ENCODE data around the gene DDAH1. TPM values are rescaled to one million over a fixed set of nuclear protein-coding genes. Genes with fewer than 3 reads are reported as not detected.

The DDAH1 gene
- total RNA-seq, 1 donor from 2014 or later, result 33.4 TPM

DNA sequence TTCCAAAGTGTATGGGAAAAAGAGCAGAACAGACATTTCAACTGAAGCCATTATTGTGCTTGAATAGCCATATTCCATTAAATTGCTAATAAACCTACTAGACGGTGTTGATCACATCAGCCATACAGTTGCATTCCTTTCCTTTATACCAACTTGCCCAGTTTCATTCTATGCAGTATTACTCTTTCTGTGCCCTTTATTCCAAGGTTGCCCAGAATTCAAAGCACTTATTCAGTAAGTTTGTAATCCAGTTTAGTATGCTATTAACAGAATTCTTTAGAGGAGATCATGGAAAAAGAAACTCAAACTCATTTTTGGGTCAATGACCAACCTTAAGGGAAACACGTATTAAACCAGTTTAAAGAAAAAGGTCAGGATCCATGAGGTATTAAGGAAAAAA is 89.5 kb downstream of the DDAH1 start:
- H3K36me3 Mint-ChIP-seq (ENCODE audit: insufficient read depth), result no peaks in the 10 kb centered on the region
- DNase-seq (ENCODE audit: low spot score, unreplicated experiment), result no peak
- H3K9me3 Mint-ChIP-seq (ENCODE audit: low read depth), result no peaks in the 10 kb centered on the region
- H3K4me1 Mint-ChIP-seq (ENCODE audit: low read depth), result no peaks in the 10 kb centered on the region
- no peak overlapping the region for H3K27ac Mint-ChIP-seq
- no peak overlapping the region for H3K4me3 Mint-ChIP-seq (ENCODE audit: low read depth)
- no peaks in the 10 kb centered on the region for H3K27me3 Mint-ChIP-seq
- TF ChIP-seq, protein P1, sequence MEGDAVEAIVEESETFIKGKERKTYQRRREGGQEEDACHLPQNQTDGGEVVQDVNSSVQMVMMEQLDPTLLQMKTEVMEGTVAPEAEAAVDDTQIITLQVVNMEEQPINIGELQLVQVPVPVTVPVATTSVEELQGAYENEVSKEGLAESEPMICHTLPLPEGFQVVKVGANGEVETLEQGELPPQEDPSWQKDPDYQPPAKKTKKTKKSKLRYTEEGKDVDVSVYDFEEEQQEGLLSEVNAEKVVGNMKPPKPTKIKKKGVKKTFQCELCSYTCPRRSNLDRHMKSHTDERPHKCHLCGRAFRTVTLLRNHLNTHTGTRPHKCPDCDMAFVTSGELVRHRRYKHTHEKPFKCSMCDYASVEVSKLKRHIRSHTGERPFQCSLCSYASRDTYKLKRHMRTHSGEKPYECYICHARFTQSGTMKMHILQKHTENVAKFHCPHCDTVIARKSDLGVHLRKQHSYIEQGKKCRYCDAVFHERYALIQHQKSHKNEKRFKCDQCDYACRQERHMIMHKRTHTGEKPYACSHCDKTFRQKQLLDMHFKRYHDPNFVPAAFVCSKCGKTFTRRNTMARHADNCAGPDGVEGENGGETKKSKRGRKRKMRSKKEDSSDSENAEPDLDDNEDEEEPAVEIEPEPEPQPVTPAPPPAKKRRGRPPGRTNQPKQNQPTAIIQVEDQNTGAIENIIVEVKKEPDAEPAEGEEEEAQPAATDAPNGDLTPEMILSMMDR (IDR thresholded peaks at IDR 0.05; ENCODE audit: unreplicated experiment), result no peak

DNA sequence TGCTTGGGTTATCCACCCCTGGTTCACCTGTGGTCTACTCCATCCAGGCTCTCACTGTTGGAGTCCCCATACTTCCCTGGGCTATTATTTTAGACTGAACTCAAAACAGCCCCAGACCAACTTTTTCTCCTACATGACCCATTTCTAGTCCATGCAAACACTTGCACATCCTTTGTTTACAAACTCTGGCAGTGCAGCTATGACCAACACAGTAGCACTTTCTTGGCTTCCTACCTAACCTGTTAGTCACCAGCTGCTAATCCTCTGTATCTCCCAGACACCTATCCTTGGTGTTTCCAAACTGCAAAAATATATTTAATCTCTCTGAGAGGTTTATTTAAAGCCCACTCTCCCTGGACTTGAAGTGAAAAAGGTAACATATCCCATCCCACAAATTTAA is 90.8 kb downstream of the DDAH1 start:
- DNase-seq (ENCODE audit: low spot score, unreplicated experiment), result no peak
- Mint-ChIP-seq H3K27ac (no peak overlapping the region), H3K27me3 (no peaks in the 10 kb centered on the region), H3K9me3 (ENCODE audit: low read depth) (no peaks in the 10 kb centered on the region), H3K4me1 (ENCODE audit: low read depth) (no peaks in the 10 kb centered on the region), H3K4me3 (ENCODE audit: low read depth) (no peak overlapping the region), H3K36me3 (ENCODE audit: insufficient read depth) (no peaks in the 10 kb centered on the region)
- TF ChIP-seq, protein P1 (IDR thresholded peaks at IDR 0.05; ENCODE audit: unreplicated experiment), result no peak

DNA sequence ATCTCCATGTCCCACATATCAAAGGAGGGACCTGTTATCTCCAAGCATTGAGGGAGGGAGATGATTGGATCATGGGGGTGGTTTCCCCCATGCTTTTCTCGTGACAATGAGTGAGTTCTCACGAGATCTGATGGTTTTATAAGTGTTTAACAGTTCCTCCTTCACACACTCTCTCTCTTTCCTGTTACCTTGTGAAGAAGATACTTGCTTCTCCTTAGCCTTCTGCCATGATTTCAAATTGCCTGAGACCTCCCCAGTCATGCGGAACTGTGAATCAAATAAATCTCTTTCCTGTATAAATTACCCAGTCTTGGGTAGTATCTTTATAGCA is 91.6 kb downstream of the DDAH1 start:
- no peak for DNase-seq (ENCODE audit: low spot score, unreplicated experiment)
- Mint-ChIP-seq H3K27ac (no peak overlapping the region), H3K4me1 (ENCODE audit: low read depth) (no peaks in the 10 kb centered on the region), H3K4me3 (ENCODE audit: low read depth) (no peak overlapping the region), H3K9me3 (ENCODE audit: low read depth) (no peaks in the 10 kb centered on the region), H3K27me3 (no peaks in the 10 kb centered on the region), H3K36me3 (ENCODE audit: insufficient read depth) (no peaks in the 10 kb centered on the region)
- TF ChIP-seq, protein P1 (IDR thresholded peaks at IDR 0.05; ENCODE audit: unreplicated experiment), result no peak

DNA sequence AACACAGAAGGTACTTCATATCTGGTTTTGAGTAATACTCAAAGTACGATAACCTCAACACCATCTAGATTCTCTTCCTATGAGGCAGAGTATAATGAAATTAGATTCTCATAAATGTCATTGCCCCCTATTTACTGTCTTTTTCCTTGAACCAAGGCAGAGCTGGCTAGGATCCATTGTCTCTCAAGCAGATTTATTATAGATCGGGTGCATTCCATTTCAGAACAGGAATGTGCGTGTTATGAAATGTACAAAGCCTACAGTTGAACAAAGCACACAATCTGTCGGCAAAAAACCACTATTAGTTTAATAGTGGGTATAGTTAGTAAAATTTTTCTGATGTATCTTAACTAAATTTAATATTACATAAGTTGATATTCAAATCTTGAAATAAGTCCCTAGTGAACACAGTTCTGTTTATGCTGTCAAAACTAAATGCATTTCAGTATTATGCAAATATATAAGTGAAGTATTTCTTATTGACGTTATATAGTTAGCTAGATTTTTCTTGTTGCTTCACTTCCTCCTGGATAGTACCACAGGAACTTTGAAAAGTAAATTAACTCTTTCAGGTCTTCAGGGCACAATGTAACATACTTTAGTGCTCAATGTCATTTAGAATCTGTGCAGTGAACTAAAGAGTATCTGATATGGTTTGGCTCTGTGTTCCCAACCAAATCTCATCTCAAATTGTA is 92.1 kb downstream of the DDAH1 start:
- no peaks in the 10 kb centered on the region for H3K27me3 Mint-ChIP-seq
- no peaks in the 10 kb centered on the region for H3K36me3 Mint-ChIP-seq (ENCODE audit: insufficient read depth)
- no peaks in the 10 kb centered on the region for H3K9me3 Mint-ChIP-seq (ENCODE audit: low read depth)
- H3K4me3 Mint-ChIP-seq (ENCODE audit: low read depth), result no peak overlapping the region
- H3K4me1 Mint-ChIP-seq (ENCODE audit: low read depth), result peaks cover 2% of the 10 kb centered on the region
- no peak for DNase-seq (ENCODE audit: low spot score, unreplicated experiment)
- H3K27ac Mint-ChIP-seq, result no peak overlapping the region
- TF ChIP-seq, protein P1 (IDR thresholded peaks at IDR 0.05; ENCODE audit: unreplicated experiment), result no peak

DNA sequence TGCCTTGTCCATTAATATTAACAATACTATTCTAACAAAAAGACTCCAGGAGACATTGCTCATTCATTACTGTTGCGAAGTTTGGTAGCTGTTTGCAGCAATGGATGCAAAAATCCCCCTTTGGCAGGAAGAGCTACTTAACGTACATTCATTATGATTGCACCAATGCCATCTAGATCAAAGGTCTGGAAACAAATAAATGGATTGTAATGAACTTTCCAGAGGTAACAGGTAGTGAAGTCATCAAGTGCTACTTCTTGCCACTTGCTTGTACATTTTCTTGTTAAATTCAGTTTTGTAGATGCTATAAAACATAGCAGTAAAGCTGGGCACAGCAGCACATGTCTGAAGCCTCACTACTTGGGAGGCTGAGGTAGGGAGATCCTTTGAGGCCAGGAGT is 93.9 kb downstream of the DDAH1 start:
- Mint-ChIP-seq H3K4me1 (ENCODE audit: low read depth) (peaks cover 2% of the 10 kb centered on the region), H3K27ac (no peak overlapping the region), H3K9me3 (ENCODE audit: low read depth) (no peaks in the 10 kb centered on the region), H3K4me3 (ENCODE audit: low read depth) (no peak overlapping the region), H3K36me3 (ENCODE audit: insufficient read depth) (no peaks in the 10 kb centered on the region), H3K27me3 (no peaks in the 10 kb centered on the region)
- TF ChIP-seq, protein P1 (IDR thresholded peaks at IDR 0.05; ENCODE audit: unreplicated experiment), result no peak
- DNase-seq (ENCODE audit: low spot score, unreplicated experiment), result no peak

All from progenitor cell of endocrine pancreas (in vitro differentiated cells).